IMR-90 (cell line): ENCODE results near the gene CHST8. TPM values are rescaled to one million over a fixed set of nuclear protein-coding genes. Genes with fewer than 3 reads are reported as not detected.

ENCODE experiments used
- ATAC-seq: fragments of 200-7000 bp; cut with Tn5 transposase; 2 replicates; pipeline ENCODE4 v1.9.1; 2020; ENCODE audit warnings: low read depth, mild to moderate bottlenecking, moderate library complexity
- BruUV-seq: library from RNA; stranded (reverse); fragments of 400-500 nt; replicated peaks from 2 replicates; lab custom pipeline; 2021; lab: Mats Ljungman, UMichigan
- CTCF ChIA-PET: fragments of 300-600 bp; formaldehyde crosslinking; extraction: SDS; loops from one replicate; lab custom pipeline; 2021; ENCODE audit warnings: antibody characterized with exemption; lab: Yijun Ruan, JAX
- POLR2A ChIA-PET: fragments of 300-600 bp; sonication (Branson Sonifier 250); formaldehyde crosslinking; loops from one replicate; lab custom pipeline; 2022; ENCODE audit warnings: antibody characterized with exemption; ENCODE audit not compliant: unreplicated experiment; lab: Charles Lee
- DNase-seq: peaks from one replicate; pipeline ENCODE4 v3.0.0; 2013
- H2AFZ ChIP-seq: replicated peaks from 2 replicates; pipeline ENCODE3; 2013; ENCODE audit warnings: low read length, mild to moderate bottlenecking; ENCODE audit not compliant: poor library complexity
- H2AK5ac ChIP-seq: 2 replicates; pipeline ENCODE4 v1.6.1; 2013; ENCODE audit warnings: low read depth, low read length, inconsistent platforms
- H2AK9ac ChIP-seq: replicated peaks from 2 replicates; pipeline ENCODE3; 2013; ENCODE audit warnings: mild to moderate bottlenecking, low read depth, low read length, moderate library complexity; ENCODE audit not compliant: poor library complexity
- H2BK120ac ChIP-seq: 2 replicates; pipeline ENCODE4 v1.6.1; 2013; ENCODE audit warnings: low read depth, low read length, inconsistent platforms
- H2BK15ac ChIP-seq: 3 replicates; pipeline ENCODE4 v1.6.1; 2013; ENCODE audit warnings: low read depth, low read length, inconsistent platforms
- H2BK20ac ChIP-seq: 2 replicates; pipeline ENCODE4 v1.6.1; 2013; ENCODE audit warnings: low read depth, mild to moderate bottlenecking, inconsistent platforms, low read length, moderate library complexity
- H2BK5ac ChIP-seq: 2 replicates; pipeline ENCODE4 v1.6.1; 2013; ENCODE audit warnings: mild to moderate bottlenecking, low read depth, low read length, inconsistent platforms; ENCODE audit not compliant: poor library complexity, severe bottlenecking
- H3K14ac ChIP-seq: replicated peaks from 2 replicates; pipeline ENCODE4 v1.6.1; 2013; ENCODE audit warnings: low read depth, low read length, inconsistent platforms
- H3K18ac ChIP-seq: 2 replicates; pipeline ENCODE4 v1.6.1; 2013; ENCODE audit warnings: low read depth, low read length, control low read depth
- H3K23ac ChIP-seq: 2 replicates; pipeline ENCODE4 v1.6.1; 2013; ENCODE audit warnings: low read depth, low read length, inconsistent platforms
- H3K27ac ChIP-seq: 2 replicates; pipeline ENCODE4 v1.5.1; 2013; ENCODE audit warnings: mild to moderate bottlenecking, control low read depth, low read length; ENCODE audit not compliant: insufficient read depth
- H3K27me3 ChIP-seq: 2 replicates; pipeline ENCODE4 v1.6.1; 2013; ENCODE audit warnings: low read length; ENCODE audit not compliant: control insufficient read depth, insufficient read depth
- H3K36me3 ChIP-seq: 2 replicates; pipeline ENCODE4 v1.6.1; 2013; ENCODE audit warnings: low read length, mixed read lengths; ENCODE audit not compliant: control insufficient read depth, insufficient read depth
- H3K4ac ChIP-seq: 2 replicates; pipeline ENCODE4 v1.6.1; 2013; ENCODE audit warnings: low read depth, low read length, inconsistent platforms
- H3K4me1 ChIP-seq: 2 replicates; pipeline ENCODE4 v1.6.1; 2013; ENCODE audit warnings: low read length, mixed read lengths; ENCODE audit not compliant: control insufficient read depth, insufficient read depth
- H3K4me2 ChIP-seq: 2 replicates; pipeline ENCODE4 v1.6.1; 2013; ENCODE audit warnings: low read depth, mild to moderate bottlenecking, control low read depth, low read length, moderate library complexity
- H3K4me3 ChIP-seq: 2 replicates; pipeline ENCODE4 v1.5.1; 2013; ENCODE audit warnings: low read depth, mild to moderate bottlenecking, control low read depth, low read length, moderate library complexity; ENCODE audit not compliant: insufficient read depth
- H3K56ac ChIP-seq: 2 replicates; pipeline ENCODE4 v1.6.1; 2013; ENCODE audit warnings: low read length, inconsistent platforms; ENCODE audit not compliant: insufficient read depth; ENCODE audit errors: extremely low read depth
- H3K79me1 ChIP-seq, 2 experiments: 2 replicates each; pipeline ENCODE4 v1.6.1; 2013; ENCODE audit warnings: low read length in 2 of 2, inconsistent platforms in 1 of 2, low read depth in 1 of 2
- H3K9ac ChIP-seq: 2 replicates; pipeline ENCODE4 v1.6.1; 2013; ENCODE audit warnings: low read depth, low read length, control low read depth
- H3K9me1 ChIP-seq: 2 replicates; pipeline ENCODE4 v1.6.1; 2013; ENCODE audit warnings: low read length, inconsistent platforms; ENCODE audit not compliant: insufficient read depth
- H3K9me3 ChIP-seq: 2 replicates; pipeline ENCODE4 v1.6.1; 2013; ENCODE audit warnings: low read length; ENCODE audit not compliant: control insufficient read depth, insufficient read depth
- H4K20me1 ChIP-seq: 2 replicates; pipeline ENCODE4 v1.6.1; 2013; ENCODE audit warnings: low read length, inconsistent platforms; ENCODE audit not compliant: insufficient read depth
- H4K5ac ChIP-seq: 2 replicates; pipeline ENCODE4 v1.6.1; 2013; ENCODE audit warnings: mild to moderate bottlenecking, low read depth, low read length, control low read depth
- H4K8ac ChIP-seq, 2 experiments: 2 replicates each; pipeline ENCODE4 v1.6.1; 2013; ENCODE audit warnings: low read depth in 2 of 2, low read length in 2 of 2, control low read depth in 1 of 2, inconsistent platforms in 1 of 2
- H4K91ac ChIP-seq: 2 replicates; pipeline ENCODE4 v1.6.1; 2013; ENCODE audit warnings: low read depth, low read length, inconsistent platforms; ENCODE audit not compliant: insufficient read depth
- CHD1 ChIP-seq: IDR thresholded peaks from 2 replicates; pipeline ENCODE4 v1.6.1; 2012; ENCODE audit warnings: low read depth, low read length, improper control_type of control experiment
- CTCF ChIP-seq: conservative IDR thresholded peaks from 2 replicates; pipeline ENCODE4 v1.5.1; 2012; ENCODE audit warnings: mild to moderate bottlenecking, low read depth, low read length, improper control_type of control experiment
- MXI1 ChIP-seq: IDR thresholded peaks from 2 replicates; pipeline ENCODE4 v1.6.1; 2012; ENCODE audit warnings: low read depth, mild to moderate bottlenecking, low read length, moderate library complexity, borderline replicate concordance
- RCOR1 ChIP-seq: IDR thresholded peaks from 2 replicates; pipeline ENCODE4 v1.6.1; 2012; ENCODE audit warnings: mild to moderate bottlenecking, low read length, improper control_type of control experiment; ENCODE audit not compliant: insufficient replicate concordance
- USF2 ChIP-seq: fragments of 150-350 bp; IDR thresholded peaks from 2 replicates; pipeline ENCODE4 v1.6.1; 2017; ENCODE audit warnings: mild to moderate bottlenecking, antibody characterized with exemption, low read length, low read depth
- WGBS, 2 experiments: methylation state at CpG; one replicate each; pipeline versions ENCODE4 v1.1.5 to v1.1.7; 2013; ENCODE audit warnings: missing lambda C conversion rate in 2 of 2; ENCODE audit not compliant: insufficient read length in 1 of 2; ENCODE audit errors: extremely low coverage in 2 of 2; 5-methylcytosine and 5-hydroxymethylcytosine counted together
- dilution Hi-C: fragments of 300-500 bp; cut with HindIII; formaldehyde crosslinking; loops from one replicate; pipeline ENCODE4 v1.14.3; 2018; ENCODE audit warnings: low sequenced_read_pairs; ENCODE audit not compliant: unreplicated experiment
- in situ Hi-C: fragments of 300-500 bp; cut with MboI; formaldehyde crosslinking; loops from 3 replicates; pipeline ENCODE4 v1.14.3; 2019; ENCODE audit warnings: low sequenced_read_pairs, inconsistent platforms, mixed read lengths
- intact Hi-C: fragments of 100-400 bp; cut with micrococcal nuclease; formaldehyde crosslinking; loops from 2 replicates; pipeline ENCODE4 v1.10.0; 2022
- polyA plus RNA-seq, 3 experiments: library from polyadenylated mRNA; depleted of rRNA; stranded (reverse); fragments of >200 nt; gene quantifications; 2 replicates each; pipeline ENCODE4 v1.2.3, GENCODE V29; 2012; ENCODE audit warnings: low replicate concordance in 1 of 3
- total RNA-seq: library from RNA; depleted of rRNA; stranded (reverse); fragments of >200 nt; gene quantifications from 2 replicates; pipeline ENCODE4 v1.2.3, GENCODE V29; 2012

Gene CHST8
- total and polyA plus RNA-seq, 2 of the 4 experiments (the other 2 are of a cell fraction) = not detected

GRCh38 chr19:33580026-33580644, 41.6 kb upstream of the CHST8 start:
- H2AFZ ChIP-seq = no peak overlapping the region
- no peak overlapping the region for H2BK5ac ChIP-seq
- no TSS peak for BruUV-seq
- H2BK15ac ChIP-seq = no peak overlapping the region
- H4K8ac ChIP-seq = no peak overlapping the region
- no peaks in the 10 kb centered on the region for H3K36me3 ChIP-seq
- TF ChIP-seq RCOR1 (no peak), CTCF (no peak), CHD1 (no peak), USF2 (no peak), MXI1 (no peak)
- DNase-seq (no peak), ATAC-seq (no peak)
- no peaks in the 10 kb centered on the region for H3K79me1 ChIP-seq
- H3K9me3 ChIP-seq = no peaks in the 10 kb centered on the region
- H4K91ac ChIP-seq = no peak overlapping the region
- H3K4me2 ChIP-seq = no peak overlapping the region
- H2AK5ac ChIP-seq = no peak overlapping the region
- no peaks in the 10 kb centered on the region for H3K4me1 ChIP-seq
- H4K20me1 ChIP-seq = no peaks in the 10 kb centered on the region
- no peaks in the 10 kb centered on the region for H3K9me1 ChIP-seq
- dilution Hi-C loops = no loop called here
- no peak overlapping the region for H3K56ac ChIP-seq
- H3K23ac ChIP-seq = no peak overlapping the region
- H3K18ac ChIP-seq = no peak overlapping the region
- CTCF ChIA-PET = no interaction called here
- 54% methylated on average over 4 of the region's 10 CpGs; no CpG with 5 or more reads in 1 of the 2 experiments for whole genome bisulfite sequencing, 2 experiments
- in situ Hi-C loops = no loop called here
- H3K4ac ChIP-seq = no peak overlapping the region
- H2AK9ac ChIP-seq = no peak overlapping the region
- no peak overlapping the region for H2BK20ac ChIP-seq
- H3K9ac ChIP-seq = no peak overlapping the region
- no peak overlapping the region for H3K14ac ChIP-seq
- intact Hi-C loops = no loop called here
- no peaks in the 10 kb centered on the region for H3K27me3 ChIP-seq
- no peak overlapping the region for H4K5ac ChIP-seq
- H2BK120ac ChIP-seq = no peak overlapping the region
- H3K4me3 ChIP-seq = no peak overlapping the region
- POLR2A ChIA-PET = no interaction called here
- H3K27ac ChIP-seq = no peak overlapping the region
